Measurements from ENCODE around the gene CHN1.

Gene CHN1

GRCh38 chr2:175004980-175005732 lies at the start of gene CHN1:
Gene CHN1 (minus strand): TSS chr2:175005381. CDS start chr2:175004912, 469 bp downstream.
- Histone ChIP-seq H3K9ac (ENCODE audit: low read depth, low read length) (peak within 1 kb of the TSS; percentile 88), H3K27me3 (ENCODE audit: control insufficient read depth, insufficient read depth, low read length) (no peaks in the 10 kb centered on the region), H3K9me3 (ENCODE audit: control insufficient read depth, insufficient read depth, low read length) (no peaks in the 10 kb centered on the region), H3K4me1 (ENCODE audit: control insufficient read depth, insufficient read depth, low read length) (peaks cover 45% of the 10 kb centered on the region), H3K27ac (ENCODE audit: low read depth, low read length) (peak within 1 kb of the TSS; percentile 96), H3K36me3 (ENCODE audit: control insufficient read depth, insufficient read depth, low read length) (no peaks in the 10 kb centered on the region), H3K4me3 (ENCODE audit: low read depth, low read length) (peak within 1 kb of the TSS; percentile 90)

- Histone ChIP-seq H3K36me3 (ENCODE audit: control insufficient read depth, insufficient read depth, low read length) (no peaks in the 10 kb centered on the region), H3K9ac (ENCODE audit: low read depth, low read length) (no peak overlapping the region), H3K4me3 (ENCODE audit: low read depth, low read length) (no peak overlapping the region), H3K27ac (ENCODE audit: low read depth, low read length) (no peak overlapping the region), H3K27me3 (ENCODE audit: control insufficient read depth, insufficient read depth, low read length) (no peaks in the 10 kb centered on the region), H3K4me1 (ENCODE audit: control insufficient read depth, insufficient read depth, low read length) (peaks cover 14% of the 10 kb centered on the region), H3K9me3 (ENCODE audit: control insufficient read depth, insufficient read depth, low read length) (no peaks in the 10 kb centered on the region)
Observed at GRCh38 chr2:175054340-175054739, 49.2 kb upstream of the CHN1 start.

GRCh38 chr2:175049661-175050060 lies 44.5 kb upstream of the CHN1 start:
- Histone ChIP-seq H3K36me3 (ENCODE audit: control insufficient read depth, insufficient read depth, low read length) (no peaks in the 10 kb centered on the region), H3K4me1 (ENCODE audit: control insufficient read depth, insufficient read depth, low read length) (no peaks in the 10 kb centered on the region), H3K4me3 (ENCODE audit: low read depth, low read length) (no peak overlapping the region), H3K27ac (ENCODE audit: low read depth, low read length) (no peak overlapping the region), H3K27me3 (ENCODE audit: control insufficient read depth, insufficient read depth, low read length) (no peaks in the 10 kb centered on the region), H3K9me3 (ENCODE audit: control insufficient read depth, insufficient read depth, low read length) (no peaks in the 10 kb centered on the region), H3K9ac (ENCODE audit: low read depth, low read length) (no peak overlapping the region)

GRCh38 chr2:175048275-175048674 lies 43.1 kb upstream of the CHN1 start:
- Histone ChIP-seq H3K9ac (ENCODE audit: low read depth, low read length) (no peak overlapping the region), H3K27ac (ENCODE audit: low read depth, low read length) (no peak overlapping the region), H3K4me3 (ENCODE audit: low read depth, low read length) (no peak overlapping the region)

GRCh38 chr2:175039490-175039889 lies 34.3 kb upstream of the CHN1 start:
- H3K4me1 ChIP-seq (ENCODE audit: control insufficient read depth, insufficient read depth, low read length): no peaks in the 10 kb centered on the region
- no peak overlapping the region for H3K9ac ChIP-seq (ENCODE audit: low read depth, low read length)
- H3K9me3 ChIP-seq (ENCODE audit: control insufficient read depth, insufficient read depth, low read length): no peaks in the 10 kb centered on the region
- H3K27ac ChIP-seq (ENCODE audit: low read depth, low read length): no peak overlapping the region
- no peaks in the 10 kb centered on the region for H3K27me3 ChIP-seq (ENCODE audit: control insufficient read depth, insufficient read depth, low read length)
- H3K4me3 ChIP-seq (ENCODE audit: low read depth, low read length): no peak overlapping the region
- no peaks in the 10 kb centered on the region for H3K36me3 ChIP-seq (ENCODE audit: control insufficient read depth, insufficient read depth, low read length)

More at GRCh38 chr2:175048275-175048674, 43.1 kb upstream of the CHN1 start:
- Histone ChIP-seq H3K9me3 (ENCODE audit: control insufficient read depth, insufficient read depth, low read length) (no peaks in the 10 kb centered on the region), H3K36me3 (ENCODE audit: control insufficient read depth, insufficient read depth, low read length) (no peaks in the 10 kb centered on the region), H3K27me3 (ENCODE audit: control insufficient read depth, insufficient read depth, low read length) (no peaks in the 10 kb centered on the region), H3K4me1 (ENCODE audit: control insufficient read depth, insufficient read depth, low read length) (no peaks in the 10 kb centered on the region)

- H3K4me3 ChIP-seq (ENCODE audit: low read depth, low read length): no peak overlapping the region
- no peaks in the 10 kb centered on the region for H3K27me3 ChIP-seq (ENCODE audit: control insufficient read depth, insufficient read depth, low read length)
- H3K4me1 ChIP-seq (ENCODE audit: control insufficient read depth, insufficient read depth, low read length): no peaks in the 10 kb centered on the region
- H3K9ac ChIP-seq (ENCODE audit: low read depth, low read length): no peak overlapping the region
- no peaks in the 10 kb centered on the region for H3K9me3 ChIP-seq (ENCODE audit: control insufficient read depth, insufficient read depth, low read length)
- H3K36me3 ChIP-seq (ENCODE audit: control insufficient read depth, insufficient read depth, low read length): no peaks in the 10 kb centered on the region
- H3K27ac ChIP-seq (ENCODE audit: low read depth, low read length): no peak overlapping the region
Observed at GRCh38 chr2:175039031-175039430, 33.9 kb upstream of the CHN1 start.

GRCh38 chr2:175037941-175038340 lies 32.8 kb upstream of the CHN1 start:
- H3K36me3 ChIP-seq (ENCODE audit: control insufficient read depth, insufficient read depth, low read length): no peaks in the 10 kb centered on the region
- H3K27ac ChIP-seq (ENCODE audit: low read depth, low read length): no peak overlapping the region
- H3K9ac ChIP-seq (ENCODE audit: low read depth, low read length): no peak overlapping the region
- no peaks in the 10 kb centered on the region for H3K9me3 ChIP-seq (ENCODE audit: control insufficient read depth, insufficient read depth, low read length)
- no peak overlapping the region for H3K4me3 ChIP-seq (ENCODE audit: low read depth, low read length)
- no peaks in the 10 kb centered on the region for H3K4me1 ChIP-seq (ENCODE audit: control insufficient read depth, insufficient read depth, low read length)
- H3K27me3 ChIP-seq (ENCODE audit: control insufficient read depth, insufficient read depth, low read length): no peaks in the 10 kb centered on the region

- Histone ChIP-seq H3K27me3 (ENCODE audit: control insufficient read depth, insufficient read depth, low read length) (no peaks in the 10 kb centered on the region), H3K27ac (ENCODE audit: low read depth, low read length) (no peak overlapping the region), H3K36me3 (ENCODE audit: control insufficient read depth, insufficient read depth, low read length) (no peaks in the 10 kb centered on the region), H3K4me1 (ENCODE audit: control insufficient read depth, insufficient read depth, low read length) (no peaks in the 10 kb centered on the region), H3K9me3 (ENCODE audit: control insufficient read depth, insufficient read depth, low read length) (no peaks in the 10 kb centered on the region), H3K4me3 (ENCODE audit: low read depth, low read length) (no peak overlapping the region), H3K9ac (ENCODE audit: low read depth, low read length) (no peak overlapping the region)
Observed at GRCh38 chr2:175036582-175037018, 31.4 kb upstream of the CHN1 start.

- Histone ChIP-seq H3K4me1 (ENCODE audit: control insufficient read depth, insufficient read depth, low read length) (no peaks in the 10 kb centered on the region), H3K36me3 (ENCODE audit: control insufficient read depth, insufficient read depth, low read length) (no peaks in the 10 kb centered on the region), H3K9ac (ENCODE audit: low read depth, low read length) (no peak overlapping the region), H3K27ac (ENCODE audit: low read depth, low read length) (no peak overlapping the region), H3K4me3 (ENCODE audit: low read depth, low read length) (no peak overlapping the region), H3K9me3 (ENCODE audit: control insufficient read depth, insufficient read depth, low read length) (no peaks in the 10 kb centered on the region), H3K27me3 (ENCODE audit: control insufficient read depth, insufficient read depth, low read length) (no peaks in the 10 kb centered on the region)
Observed at GRCh38 chr2:175035806-175036205, 30.6 kb upstream of the CHN1 start.

- Histone ChIP-seq H3K4me3 (ENCODE audit: low read depth, low read length) (no peak overlapping the region), H3K27ac (ENCODE audit: low read depth, low read length) (no peak overlapping the region), H3K4me1 (ENCODE audit: control insufficient read depth, insufficient read depth, low read length) (no peaks in the 10 kb centered on the region), H3K27me3 (ENCODE audit: control insufficient read depth, insufficient read depth, low read length) (no peaks in the 10 kb centered on the region), H3K9ac (ENCODE audit: low read depth, low read length) (no peak overlapping the region), H3K9me3 (ENCODE audit: control insufficient read depth, insufficient read depth, low read length) (no peaks in the 10 kb centered on the region), H3K36me3 (ENCODE audit: control insufficient read depth, insufficient read depth, low read length) (no peaks in the 10 kb centered on the region)
Observed at GRCh38 chr2:175034716-175035115, 29.5 kb upstream of the CHN1 start.

GRCh38 chr2:175030380-175031271 lies 25.4 kb upstream of the CHN1 start:
- Histone ChIP-seq H3K9me3 (ENCODE audit: control insufficient read depth, insufficient read depth, low read length) (no peaks in the 10 kb centered on the region), H3K4me3 (ENCODE audit: low read depth, low read length) (no peak overlapping the region), H3K27me3 (ENCODE audit: control insufficient read depth, insufficient read depth, low read length) (no peaks in the 10 kb centered on the region), H3K36me3 (ENCODE audit: control insufficient read depth, insufficient read depth, low read length) (no peaks in the 10 kb centered on the region), H3K27ac (ENCODE audit: low read depth, low read length) (no peak overlapping the region), H3K4me1 (ENCODE audit: control insufficient read depth, insufficient read depth, low read length) (0 out of 2 replicates have a peak, but pooled peaks cover 4% of the 10 kb centered on the region), H3K9ac (ENCODE audit: low read depth, low read length) (no peak overlapping the region)

Data from HUES48 (cell line).